Activated T-cell treated with anti-CD3 and anti-CD28 coated beads for 48 hours (primary cell): Measurements from ENCODE around the gene TBKBP1.
"Not testable (repeated sequence)": the region's sequence is repeated elsewhere in the genome, so short reads cannot be mapped to it uniquely, and the experiment has no call there.

Experiments
- DNase-seq: peaks from one replicate; pipeline ENCODE4 v3.0.0-alpha.2; 2020; ENCODE audit warnings: low read depth

TBKBP1 gene

DNA sequence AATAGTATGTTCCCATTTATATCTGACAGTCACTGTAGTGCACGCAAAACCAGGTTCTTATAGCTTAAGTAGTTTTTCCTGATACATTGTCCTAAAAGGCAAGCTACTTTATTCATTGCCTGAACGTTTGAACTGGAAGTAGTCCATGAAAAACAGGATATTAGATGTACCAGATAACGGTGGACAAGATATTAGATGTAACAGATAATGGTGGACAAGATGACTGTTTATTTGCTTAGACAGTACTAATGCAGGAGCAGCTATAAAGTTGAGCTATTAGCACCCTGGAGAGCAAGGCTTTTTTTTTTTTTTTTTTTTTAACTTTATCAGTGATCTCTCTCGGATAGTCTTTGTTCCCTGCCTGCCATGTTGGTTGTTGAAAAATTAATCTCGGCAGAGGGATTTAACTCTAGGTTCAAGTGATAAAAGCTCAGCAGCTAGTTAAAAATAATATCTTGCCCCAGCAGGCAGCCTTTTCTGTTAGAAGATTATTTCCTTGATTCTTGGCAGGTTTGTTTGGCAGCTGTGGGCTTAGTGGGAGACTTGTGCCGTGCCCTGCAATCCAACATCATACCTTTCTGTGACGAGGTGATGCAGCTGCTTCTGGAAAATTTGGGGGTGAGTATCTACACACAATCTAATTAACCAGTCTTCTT is 17.3 kb upstream of the TBKBP1 start:
- DNase-seq: no peak

DNA sequence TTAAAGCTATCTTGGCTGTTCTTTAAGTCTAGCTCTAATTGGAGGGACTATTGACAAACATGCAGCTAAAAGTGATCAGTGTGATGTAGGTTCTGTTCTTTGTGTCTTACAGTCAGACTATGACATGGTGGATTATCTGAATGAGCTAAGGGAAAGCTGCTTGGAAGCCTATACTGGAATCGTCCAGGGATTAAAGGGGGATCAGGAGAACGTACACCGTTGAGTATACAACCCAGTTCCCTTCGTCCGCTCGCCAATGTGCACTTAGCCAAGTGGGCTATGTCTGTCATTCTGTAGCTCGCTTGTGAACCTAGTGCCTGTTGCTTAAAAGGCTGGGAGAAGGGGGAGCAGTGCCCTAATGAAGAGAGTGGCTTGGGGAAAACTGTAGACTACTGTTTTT is 15.8 kb upstream of the TBKBP1 start:
- no peak for DNase-seq

DNA sequence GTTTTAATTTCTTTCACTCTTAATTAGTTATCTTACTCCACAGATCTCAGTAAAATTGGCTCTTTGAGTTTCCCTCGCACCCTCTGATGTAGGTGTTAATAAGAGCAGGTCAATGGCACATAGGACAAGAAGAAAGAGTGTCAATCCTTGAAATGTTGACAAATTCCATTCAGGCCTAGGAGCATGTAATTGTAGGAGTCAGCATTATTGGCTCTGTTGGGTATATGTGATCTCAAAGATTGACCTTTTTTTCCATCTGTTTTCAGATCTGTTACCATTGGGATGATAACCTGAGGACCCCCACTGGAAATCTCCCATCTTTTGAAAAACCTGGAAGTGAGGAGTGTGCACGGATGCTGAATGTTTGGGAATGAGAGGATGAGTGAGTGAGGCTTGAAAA is 11.8 kb upstream of the TBKBP1 start:
- no peak for DNase-seq

DNA sequence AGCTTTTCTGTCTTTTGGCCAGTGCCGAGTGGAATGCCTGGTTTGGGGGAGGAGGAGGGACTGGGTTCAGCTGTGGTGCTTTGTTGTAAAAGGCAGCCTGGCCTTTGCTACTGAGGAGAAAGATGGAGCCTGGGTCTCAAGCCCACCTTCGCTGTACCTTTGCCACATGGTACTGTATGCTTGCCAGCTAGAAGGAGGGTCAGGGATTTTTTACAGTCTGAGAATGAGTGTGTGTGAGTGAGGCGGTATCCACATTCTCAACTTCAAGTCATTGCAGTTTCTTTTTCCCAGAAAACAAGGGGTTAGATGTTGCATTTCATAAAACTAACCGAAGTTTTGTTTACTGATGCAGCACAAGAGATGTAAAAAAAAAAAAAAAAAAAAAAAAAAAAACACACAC is 11.2 kb upstream of the TBKBP1 start:
- not testable (repeated sequence) for DNase-seq

DNA sequence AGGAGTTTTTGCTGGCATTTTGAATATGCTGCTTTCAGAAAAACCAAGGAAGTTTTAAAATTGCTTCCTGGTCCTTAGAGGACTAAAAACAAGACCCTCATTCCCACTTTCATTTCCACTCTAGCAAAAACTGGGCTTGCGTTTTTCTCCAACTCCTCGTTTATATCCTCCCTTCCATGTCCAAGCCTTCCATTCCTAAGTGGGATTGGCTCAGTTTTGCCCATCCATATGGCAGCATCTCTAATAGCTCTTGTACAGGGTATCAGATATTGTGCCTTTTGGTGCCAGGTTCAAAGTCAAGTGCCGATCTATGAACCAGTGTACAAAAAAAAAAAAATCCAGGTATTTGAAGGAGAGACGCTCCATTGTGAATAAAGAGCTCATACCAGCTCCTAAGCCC is 9.9 kb upstream of the TBKBP1 start:
- DNase-seq: no peak

DNA sequence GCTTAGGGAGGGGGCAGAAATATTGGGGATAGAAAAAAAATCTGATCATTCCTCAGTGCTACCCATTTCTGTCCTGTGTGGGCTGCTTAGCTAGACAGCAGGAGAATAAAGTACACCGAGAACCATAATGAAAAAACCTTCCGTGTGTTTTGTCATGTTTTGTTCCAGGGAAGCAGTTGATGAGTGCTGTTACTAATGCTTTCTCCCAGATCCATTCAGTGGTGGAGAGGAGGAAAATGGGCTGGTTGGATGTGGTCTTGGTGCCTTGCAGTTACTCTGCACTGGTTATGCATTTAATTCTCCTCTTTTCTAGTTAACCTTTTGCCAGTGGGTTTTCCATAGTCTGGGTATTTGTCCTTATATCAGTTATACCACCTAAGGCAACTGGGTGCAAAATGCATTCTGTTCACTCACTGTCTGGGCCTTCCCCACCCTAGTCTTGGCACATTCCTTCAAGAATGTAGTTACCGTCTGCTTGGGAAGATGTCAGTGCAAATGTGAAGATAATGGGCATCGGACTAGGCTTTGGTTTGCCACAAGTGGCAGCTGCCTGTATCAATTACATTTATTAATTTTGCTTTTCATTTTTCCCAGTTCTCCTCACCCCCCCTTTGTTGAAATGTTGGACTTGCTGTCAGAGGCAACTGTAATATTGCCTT is 9.3 kb upstream of the TBKBP1 start:
- no peak for DNase-seq

DNA sequence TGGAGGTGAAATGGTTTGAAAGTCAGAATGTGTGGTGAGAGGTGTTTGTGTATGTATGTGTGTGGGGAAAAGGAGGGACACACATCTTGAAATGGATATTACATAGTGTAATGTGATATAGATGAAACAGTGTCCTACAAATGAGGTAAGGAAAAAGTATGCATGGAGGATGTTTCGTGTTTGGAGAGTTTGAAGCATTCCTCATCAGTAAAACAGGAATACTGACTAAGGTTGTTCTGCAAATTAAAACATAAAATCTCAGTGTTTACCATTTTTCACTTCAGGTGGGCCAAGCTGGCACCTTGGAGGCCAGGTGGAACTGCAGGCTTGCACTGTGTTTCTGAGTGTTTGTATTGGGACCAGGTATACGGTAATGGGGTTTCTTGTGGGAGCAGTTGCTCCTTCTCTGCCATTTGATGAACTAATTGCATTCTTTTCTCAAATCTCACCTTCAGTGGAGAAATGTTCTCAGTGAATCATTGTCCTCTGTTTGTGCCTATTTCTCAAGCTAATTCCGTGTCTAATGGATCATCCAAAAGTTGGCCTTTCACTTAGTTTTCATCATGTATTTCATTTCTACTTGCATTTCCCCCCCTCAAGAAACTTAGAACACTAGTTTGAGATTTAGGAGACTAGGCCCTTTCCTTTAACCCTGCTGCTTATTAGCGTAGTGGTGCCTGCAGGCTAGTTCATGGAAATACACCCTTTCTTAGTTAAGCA is 8.2 kb upstream of the TBKBP1 start:
- no peak for DNase-seq

DNA sequence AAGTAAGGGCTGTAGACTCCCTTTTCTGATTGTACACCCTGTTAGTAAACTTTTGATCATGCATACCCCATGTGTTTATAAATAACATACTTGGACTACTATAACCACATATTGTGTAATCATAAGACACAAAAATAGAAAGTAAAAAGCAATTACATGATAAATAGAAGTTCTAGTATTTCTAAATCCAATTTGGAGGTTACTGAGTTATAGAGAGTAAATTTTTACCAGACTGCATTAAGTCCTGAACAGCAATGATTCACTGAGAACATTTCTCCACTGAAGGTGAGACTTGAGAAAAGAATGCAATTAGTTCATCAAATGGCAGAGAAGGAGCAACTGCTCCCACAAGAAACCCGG is 7.7 kb upstream of the TBKBP1 start:
- DNase-seq: no peak

DNA sequence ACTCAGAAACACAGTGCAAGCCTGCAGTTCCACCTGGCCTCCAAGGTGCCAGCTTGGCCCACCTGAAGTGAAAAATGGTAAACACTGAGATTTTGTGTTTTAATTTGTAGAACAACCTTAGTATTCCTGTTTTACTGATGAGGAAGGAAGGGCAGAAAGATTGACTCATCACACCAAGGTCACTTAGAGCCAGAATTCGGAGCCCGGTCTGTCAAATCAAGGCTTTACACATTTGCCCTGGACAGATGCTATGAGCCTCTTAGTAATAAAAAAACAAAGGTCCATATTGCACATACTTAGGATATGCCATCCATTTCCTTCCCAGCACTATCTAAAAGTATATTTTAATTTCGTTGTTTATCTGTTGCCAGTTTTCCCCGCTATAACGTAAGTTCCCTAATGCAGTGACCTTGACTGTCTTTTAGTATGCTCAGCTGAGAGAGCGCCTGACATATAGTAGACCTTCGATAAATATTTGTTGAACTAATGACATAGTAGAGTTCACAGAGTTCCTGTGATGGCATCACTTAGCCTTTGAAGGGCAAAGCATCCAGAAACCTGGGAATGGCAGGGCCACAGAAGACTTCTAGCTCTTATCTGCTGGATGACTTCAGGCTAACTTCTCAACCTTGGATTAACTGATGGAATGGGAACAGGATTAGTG is 7.2 kb upstream of the TBKBP1 start:
- DNase-seq: no peak

DNA sequence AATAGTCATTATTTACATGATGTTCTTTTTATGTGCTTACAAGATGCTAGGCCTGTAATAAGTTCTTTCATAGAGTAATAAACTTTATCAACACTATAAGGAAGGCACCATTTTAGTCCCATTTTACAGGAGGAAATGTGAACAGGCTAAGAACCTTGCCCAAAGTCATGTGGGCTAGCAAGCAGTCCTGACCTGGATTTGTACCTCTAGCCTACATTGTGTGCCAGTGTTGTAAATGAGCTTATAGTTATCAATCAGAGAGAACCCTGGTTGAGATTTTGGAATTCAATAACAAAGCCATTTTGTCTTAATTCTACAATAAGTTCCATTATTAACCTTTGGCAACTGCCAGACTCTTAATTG is 6.7 kb upstream of the TBKBP1 start:
- no peak for DNase-seq

DNA sequence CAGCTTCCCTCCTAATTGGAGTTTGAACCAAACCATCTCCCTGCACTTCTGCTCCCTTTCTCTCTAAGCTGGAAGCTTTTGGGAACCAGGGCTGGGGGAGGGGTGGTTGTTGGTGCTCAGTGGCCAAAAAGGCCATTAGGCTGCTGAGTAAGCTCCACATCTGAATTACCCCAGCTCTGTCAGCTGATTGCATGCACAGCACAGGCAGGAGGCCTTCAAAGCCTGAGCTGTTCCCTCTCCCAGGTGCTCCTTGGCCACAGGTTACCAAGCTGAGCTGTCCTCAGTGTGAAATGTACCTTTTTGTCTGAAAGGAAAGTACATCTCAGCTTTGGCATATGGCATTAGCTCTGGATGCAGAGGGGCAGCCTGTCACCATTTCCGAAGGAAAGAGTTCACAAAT is 6.2 kb upstream of the TBKBP1 start:
- no peak for DNase-seq

DNA sequence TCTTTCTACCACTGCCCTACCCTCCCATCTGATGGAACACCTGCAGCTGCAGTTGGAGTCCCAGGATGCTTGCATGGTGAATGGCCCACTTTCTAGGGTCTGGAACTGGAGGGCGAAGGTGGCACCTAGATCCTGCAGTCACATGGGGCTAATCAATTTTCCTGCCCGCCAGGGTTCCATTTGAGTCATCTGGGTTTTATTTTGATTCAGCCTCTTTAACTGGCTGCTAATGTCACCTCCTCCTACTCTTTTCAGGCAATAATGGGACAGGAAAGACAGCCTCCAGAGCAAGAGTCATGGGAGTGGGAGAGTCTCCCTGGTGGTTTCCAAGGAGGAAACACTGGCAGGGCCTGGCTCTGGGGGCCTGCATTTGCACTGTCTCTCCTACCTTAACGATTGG is 3.8 kb upstream of the TBKBP1 start:
- DNase-seq: no peak

DNA sequence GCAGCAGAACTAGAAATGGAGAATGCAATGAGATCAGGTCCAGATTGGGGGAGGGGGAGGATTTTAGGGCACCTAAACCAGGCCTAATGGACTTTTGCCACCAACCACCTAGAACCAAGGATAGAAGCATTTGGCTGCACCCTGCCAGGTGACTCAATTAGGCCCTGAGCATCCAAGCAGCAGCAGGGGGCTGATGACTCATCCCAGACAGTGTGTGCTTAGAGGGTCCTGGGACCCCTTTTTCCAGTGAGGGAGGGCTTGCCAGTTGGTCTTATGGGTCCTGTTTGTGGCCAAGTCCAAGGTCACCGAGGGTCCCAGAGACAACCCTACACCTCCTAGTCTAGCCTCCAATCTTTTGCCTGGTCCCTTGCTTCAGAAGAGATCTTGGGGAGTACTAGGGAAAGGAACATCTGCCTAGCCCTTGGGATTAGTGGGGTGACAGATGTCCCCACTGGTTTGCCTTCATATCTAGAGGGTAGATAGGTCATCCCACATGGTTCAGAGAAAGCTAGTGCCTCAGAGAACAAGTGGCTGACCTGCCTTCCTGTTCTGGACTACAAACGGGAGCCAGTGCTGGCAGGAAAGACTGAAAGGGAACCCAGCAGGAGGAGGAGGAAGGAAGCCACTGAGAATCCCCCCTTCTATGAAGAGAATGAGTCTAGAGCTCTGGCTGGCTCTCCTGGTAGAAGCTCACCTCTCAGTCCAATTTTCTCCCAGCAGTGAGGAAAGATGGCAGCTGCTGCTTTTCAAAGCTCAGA is 1.6 kb upstream of the TBKBP1 start:
- no peak for DNase-seq

DNA sequence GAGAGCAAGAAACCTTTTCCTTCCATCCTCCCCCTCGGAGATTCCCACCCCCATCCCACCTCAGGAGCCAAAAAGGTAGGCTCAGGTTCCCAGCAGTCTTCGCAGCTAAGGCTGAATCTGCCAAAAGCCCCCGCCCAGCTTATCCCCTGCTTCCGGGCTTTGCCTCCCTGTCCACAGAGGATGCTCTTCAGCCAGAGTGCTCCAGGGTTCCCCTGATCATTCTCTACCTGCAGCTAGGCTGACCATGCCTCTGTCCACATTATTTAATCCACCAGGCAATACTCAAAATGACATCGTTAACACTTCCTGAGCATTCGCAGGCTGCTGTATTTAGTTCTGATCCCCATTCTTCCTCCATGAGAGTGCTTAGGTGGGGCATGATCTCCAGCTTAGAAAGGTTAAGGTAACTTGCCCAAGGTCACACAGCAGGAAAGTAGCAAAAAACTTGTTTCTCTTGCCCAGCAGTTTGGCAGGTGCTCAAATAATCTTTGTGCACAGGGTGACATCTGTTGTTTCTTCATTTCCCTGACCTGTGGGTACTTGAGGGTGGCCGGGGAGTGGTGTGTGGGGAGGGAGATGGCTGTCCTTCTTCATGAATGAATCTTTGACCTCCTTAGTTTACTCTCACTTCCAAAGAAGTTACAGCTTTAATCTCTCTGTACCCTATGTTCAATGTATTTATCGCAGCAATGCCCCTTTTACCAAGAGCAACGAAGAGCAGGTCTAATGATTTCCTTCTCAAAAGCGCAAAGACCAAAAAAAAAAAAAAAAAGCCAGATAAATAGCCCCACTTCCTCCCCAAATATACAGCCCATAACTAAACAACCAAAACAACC is 848 bp upstream of the TBKBP1 start:
- no peak for DNase-seq

DNA sequence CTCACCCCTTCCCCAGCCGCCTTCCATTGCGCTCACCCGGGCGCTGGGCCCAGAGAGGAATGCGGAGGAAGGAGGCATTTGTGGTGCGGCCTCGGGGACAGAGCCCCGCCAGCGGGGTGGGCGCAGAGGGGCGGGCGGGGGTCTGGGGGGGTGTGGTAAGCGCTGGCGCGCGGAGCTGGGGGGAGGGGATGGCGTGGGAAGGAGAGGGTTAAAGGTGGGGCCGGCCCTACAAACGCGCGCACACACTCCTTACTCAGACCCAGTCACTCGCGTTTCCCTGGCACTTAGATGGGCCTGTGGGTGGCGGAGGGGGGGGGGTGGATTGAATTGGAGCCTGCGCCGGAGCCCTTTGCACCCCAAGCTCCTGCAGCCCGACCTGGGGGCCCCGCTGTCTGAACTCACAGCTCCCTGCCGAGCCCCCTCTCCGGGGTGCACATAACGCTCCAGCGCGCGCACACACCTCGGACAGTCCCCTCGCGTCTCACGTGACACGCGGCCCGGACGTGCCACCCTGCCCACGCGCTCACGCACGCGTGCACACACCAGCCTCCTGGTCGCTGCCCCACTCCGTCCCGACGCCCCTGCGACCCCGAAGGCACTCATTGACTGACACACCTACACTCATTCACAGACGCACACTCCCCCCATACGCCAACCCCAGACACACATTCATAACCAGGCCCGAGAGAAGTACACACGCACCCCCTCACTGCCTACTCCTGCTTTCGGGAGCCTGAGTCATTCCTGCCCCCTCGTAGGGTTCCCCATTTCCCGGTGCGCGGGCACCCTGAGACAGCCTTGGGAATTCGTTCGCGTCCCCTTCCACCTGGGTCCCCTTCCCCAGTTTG is 844 bp downstream of the TBKBP1 start:
- peak; percentile 57 for DNase-seq

DNA sequence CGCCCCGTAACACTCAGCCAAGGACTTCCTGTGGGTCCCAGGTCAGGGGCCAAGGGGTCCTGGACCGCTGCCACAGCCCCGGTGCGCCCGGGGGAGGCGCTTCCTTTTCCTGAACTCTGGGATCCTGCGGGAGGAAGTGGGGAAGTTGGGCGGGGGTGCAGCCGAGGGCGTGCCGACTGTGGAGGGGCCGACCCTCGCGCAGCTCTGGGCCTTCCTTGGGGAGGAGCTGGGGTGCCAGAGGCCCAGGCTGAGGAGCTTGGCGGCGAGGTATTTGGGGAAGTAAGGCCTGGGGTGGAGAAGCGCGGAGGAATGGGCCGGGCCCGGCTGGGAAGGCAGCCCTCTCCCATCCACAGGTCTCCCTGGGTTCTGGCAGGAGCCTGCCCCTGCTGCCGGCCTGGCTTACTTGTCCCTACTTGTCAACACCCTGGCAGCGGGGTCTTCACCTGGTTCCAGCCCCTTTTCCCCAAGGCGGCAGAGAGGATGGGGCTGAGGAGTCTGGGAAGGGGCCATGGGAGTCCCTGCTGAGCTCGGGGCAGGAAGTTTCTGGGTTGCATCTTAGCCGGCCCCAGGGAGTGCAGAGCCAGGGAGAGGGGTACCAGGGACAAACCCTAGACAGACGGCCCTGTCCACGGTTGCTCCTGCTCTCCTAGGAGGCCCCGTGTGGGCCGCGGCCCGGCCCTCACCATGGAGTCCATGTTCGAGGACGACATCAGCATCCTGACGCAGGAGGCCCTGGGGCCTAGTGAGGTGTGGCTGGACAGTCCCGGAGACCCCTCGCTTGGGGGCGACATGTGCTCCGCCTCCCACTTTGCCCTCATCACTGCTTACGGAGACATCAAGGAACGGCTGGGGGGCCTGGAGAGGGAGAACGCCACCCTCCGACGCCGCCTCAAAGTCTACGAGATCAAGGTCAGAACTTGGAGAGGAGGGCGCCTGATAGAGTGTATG is 1.7 kb downstream of the TBKBP1 start:
- no peak for DNase-seq

DNA sequence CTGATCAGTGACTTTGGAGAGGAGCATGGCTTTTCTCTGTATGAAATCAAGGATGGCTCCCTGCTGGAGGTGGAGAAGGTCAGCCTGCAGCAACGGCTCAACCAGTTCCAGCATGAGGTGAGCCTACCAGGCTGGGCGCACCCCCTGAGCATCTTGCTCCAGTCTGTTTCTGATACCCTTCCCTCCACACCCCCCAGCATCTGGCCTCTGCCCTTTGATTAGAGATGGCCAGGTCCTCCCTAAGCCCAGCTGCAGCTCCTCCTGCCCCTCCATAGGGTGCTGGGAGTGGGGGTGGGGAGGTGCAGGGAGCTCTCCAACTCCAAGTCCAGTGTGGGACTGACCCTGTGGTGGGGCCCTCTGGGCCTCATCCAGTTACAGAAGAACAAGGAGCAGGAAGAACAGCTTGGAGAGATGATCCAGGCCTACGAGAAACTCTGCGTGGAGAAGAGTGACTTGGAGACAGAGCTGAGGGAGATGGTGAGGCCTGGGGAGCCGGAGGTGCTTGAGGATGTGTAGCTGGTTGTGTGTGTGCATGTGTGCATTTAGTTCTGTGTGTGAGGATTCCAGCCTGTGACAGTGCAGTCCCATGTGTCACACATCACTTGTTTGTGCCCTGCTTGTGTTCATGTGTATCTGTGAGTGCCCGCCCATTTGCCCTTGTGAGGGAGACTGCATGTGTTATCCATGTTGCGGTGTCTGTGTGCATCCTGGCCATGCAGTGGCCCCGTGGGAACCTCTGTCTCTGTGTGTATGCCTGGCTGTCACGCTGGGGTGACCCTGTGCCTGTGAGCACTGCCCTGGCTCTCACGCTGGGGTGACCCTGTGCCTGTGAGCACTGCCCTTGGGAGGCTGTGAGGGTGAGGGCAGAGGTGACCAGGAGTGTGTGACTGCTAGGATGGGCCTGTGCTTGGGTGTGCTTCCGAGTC is 3.0 kb downstream of the TBKBP1 start:
- DNase-seq: no peak
